Stimulated activated CD4-positive, alpha-beta T cell treated with anti-CD3 and anti-CD28 coated beads, Interleukin-1b, Interleukin-23, amount 100 ng/mL, for 1 hour (primary cell): ENCODE measurements around the gene AP2B1.
"Not testable (repeated sequence)": the region's sequence is repeated elsewhere in the genome, so short reads cannot be mapped to it uniquely, and the experiment has no call there.

Experiments
- DNase-seq, 2 donors: peaks; one replicate each; pipeline ENCODE4 v3.0.0-alpha.2; 2020; ENCODE audit warnings: low read depth in 2 of 2

The AP2B1 gene

DNA sequence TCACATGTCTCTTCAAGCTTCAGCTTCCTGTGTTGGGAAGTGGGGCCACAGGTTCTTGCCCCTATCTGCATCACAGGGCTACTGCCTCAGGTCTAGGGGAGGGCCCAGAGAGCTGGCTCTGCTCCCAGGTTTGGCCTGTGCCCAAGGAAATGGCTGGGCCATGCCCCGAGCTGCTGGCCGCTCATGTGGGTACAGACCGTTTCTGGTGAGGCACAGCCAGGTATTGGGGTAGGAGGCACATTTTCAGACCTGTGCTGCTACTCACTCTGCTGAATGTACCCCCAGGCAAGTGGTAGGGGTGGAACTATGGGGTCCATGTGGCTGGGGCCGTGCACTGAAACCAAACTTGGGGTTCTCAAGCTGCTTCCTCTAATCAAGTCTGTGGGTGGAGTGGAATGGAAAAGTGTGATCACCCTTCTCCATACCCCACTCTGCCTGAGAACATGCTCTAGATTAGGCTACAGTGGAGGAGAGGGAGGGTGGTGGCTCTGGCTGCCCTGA lies 161.3 kb downstream of the AP2B1 start:
- DNase-seq = no peak

DNA sequence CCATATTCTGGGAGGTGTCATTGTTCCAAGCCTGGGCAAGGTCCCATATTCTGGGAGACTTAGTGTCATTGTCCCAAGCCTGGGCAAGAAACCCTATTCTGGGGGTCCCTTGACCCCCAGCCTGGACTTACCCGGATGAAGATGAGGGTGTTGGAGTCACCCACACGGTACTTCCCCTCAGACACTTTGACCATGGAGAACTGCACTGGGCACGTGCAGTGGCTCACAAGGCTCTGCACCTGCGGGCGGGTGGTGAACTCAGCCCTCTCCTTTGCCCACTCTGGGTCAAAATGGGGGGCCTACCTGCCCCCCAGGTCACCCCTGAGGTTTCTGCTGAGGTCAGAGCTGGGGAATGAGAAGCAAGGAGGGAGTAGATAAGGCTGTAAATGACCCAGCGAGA lies 161.9 kb downstream of the AP2B1 start:
- no peak for DNase-seq

DNA sequence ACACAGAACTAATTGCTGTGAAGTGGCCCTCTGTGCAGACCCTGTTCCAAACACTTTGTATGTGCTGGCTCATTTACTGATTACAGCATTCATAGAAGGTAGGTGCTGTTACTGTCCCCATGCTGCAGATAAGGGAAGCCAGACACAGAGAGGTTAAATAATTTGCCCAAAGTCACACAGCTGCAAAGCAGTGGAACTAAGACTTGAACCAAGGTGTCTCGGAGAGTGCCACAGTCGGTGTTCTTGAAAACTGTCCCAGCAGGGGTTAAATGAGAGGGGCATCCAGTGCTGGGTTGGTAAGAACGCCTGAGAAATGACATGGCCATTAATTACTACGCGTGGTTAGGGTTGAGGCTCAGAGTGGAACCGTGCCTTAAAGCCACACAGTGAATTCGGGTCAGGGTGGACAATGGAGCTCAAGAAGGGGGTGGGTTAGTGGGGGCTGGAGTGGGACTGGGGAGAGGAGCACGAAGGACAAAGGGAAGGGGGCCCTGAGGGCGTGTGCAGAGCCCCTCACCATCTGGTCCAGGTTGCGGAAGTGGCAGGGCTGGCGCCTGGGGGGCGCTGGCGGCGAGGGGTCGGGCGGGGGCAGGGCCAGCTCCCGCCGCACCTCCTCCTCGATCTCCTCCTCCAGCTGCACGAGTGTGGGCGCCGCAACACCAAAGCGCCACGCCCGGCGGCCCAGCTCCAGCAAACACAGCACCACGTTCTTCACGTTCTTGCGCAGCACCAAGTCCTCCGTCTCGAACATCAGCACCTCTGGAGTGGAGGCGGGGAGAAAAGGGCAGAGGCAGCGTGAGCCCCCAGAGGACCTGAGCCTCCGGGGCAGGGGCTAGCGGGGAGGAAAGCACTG lies 162.7 kb downstream of the AP2B1 start:
- DNase-seq = no peak

DNA sequence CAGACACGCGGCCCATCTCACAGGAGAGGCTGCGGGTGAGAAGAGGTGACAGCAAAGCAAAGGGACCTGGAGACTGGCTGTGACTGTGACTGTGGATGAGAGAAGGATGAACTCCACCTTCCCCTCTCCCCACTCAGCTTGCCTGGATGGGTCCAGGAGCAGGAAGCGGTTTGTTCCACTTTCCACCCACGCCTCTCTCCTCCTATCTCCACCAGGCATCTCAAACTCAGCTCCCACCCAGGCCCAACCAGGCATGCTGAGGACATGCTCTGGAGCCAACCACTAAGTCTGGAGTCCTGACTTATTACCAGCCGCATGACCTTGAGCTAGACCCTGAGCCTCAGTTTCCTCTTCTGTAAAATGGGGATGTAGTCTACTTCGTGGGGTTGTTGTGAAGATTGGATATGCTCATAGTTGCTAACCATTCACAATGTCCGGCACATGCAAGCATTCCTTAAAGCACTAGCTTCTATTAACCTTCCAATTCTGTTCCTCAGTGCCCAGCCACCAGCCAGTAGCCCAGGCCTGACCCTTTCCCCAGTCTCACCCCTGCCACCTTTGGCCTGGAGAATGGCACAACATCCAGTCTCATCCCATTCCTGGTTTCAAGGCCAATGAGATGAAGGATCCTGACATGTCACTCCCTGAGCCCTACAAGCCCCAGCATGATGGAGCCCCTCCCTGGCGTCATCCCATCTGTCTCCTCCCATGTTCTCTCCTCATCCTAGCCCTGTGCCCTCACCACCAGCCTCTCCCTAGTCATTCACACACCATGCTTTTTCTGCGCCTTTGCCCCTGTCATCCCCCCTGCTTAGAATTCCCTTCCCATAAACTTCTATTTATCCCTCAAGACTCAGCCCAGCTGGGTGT lies 163.6 kb downstream of the AP2B1 start:
- no peak for DNase-seq

DNA sequence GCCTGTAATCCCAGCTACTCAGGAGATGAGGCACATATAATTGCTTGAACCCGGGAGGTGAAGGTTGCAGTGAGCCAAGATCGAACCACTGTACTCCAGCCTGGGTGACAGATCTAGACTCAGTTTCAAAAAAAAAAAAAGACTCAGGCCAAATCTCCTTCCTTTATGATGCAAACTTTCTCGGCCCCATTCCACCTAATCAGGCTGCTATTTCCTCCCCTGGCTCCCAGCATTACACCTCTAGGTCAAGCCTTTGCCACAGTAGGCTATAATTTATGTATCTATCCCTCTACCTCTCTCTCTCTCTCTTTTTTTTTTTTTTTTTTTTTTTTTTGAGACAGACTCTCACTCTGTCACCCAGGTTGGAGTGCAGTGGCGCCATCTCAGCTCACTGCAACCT lies 164.4 kb downstream of the AP2B1 start:
- not testable (repeated sequence) for DNase-seq

DNA sequence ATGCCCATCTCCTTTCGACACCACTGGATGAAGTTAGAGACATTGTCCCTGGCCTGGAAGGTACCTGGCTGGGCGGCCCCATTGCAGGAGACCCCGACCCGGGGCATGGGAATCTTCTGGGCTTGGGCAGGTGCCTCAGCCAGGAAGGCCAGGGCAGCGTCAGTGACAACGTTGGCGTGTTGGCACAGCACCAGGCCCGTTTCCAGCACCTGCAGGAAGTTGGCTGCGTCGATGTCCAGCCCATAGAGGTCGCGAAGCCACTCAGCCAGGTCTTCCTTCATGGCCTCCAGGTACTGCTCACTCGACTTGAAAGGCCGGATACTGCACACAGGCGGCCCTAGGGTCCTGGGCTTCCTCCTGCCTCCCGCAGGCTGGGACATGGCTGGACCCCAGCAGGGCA lies 165.3 kb downstream of the AP2B1 start:
- no peak for DNase-seq

DNA sequence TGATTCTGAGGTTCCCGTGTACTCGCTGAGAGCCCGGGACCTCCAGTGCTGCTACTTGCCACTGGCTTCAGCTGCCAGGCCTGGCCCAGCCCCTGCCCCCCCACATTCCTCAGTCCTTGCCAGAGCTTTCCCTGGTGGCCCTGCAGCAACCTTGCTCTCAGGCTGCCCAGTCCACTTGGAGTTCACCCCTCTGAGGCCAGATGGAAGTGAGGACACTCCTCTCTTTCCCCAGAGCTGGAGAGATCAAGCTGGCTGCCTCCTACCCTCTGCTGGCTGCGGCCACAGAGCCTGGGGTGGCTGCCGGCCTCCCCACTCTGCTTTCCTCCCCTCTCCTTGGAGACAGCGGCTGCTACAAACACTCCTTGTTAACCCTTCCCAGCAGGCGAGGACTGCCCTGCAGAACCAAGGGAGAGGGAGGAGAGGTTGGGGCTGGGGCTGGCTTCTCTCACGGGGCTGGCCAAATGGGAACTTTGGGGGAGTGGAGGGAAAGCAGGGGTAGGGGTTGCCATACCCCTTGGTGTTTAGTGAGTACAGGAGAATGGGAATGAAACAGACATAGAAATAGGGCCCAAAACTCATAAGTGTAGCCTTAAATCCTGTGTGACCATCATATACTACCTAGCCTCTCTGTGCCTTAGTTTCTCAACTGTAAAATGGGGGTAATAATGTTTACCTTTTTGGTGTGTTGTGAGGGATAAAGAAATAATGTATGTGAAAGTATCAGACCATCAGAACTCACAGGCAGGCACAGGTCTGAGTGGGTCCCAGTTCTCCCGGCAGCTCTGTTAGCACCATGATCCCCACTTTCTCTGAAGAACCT lies 166.0 kb downstream of the AP2B1 start, which contains the start of gene GAS2L2:
GAS2L2 (minus strand) TSS at position 295 of the 820 bp plus-strand sequence. CDS start 389 bp downstream, outside the sequence.
- DNase-seq = no peak

DNA sequence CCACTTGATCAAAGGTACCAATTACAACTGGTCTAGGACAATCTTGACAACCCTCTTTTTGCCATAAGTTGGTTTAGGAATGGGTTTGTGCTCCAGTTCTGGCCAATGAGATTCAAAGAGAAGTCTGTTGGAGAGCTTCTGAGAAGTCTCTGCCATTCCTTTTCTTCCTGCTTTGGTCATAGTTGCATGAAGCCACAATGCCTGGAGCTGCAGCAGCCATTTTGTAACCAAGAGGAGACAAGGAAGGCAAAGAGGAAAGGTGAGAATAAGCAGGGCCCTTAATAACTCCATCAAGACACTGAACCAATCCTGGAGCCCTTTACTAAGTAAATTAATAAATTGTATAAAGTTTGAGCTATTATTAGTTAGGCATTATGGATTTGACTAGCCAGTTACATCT lies 170.1 kb downstream of the AP2B1 start:
- DNase-seq = no peak

DNA sequence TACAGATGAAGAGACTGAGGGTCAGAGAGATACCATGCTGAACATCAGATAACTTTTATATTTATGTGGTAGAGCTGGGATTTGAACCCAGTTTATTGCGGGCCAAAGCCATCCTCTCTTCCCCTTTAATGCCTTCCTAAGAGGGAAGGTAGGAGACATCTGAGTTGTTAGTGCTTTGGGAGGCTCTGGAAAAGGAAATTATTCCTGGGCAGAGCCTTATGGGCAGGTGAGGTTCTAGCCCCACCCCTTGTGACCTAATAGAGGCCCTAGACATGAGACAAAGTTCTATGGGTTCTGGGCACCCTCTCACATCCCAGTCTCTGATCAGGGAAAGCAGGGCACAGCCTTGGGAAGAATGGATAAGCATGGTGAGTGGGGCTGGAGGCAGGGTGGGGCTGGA lies 173.5 kb downstream of the AP2B1 start, which contains the start of gene C17orf50:
C17orf50 (plus strand) TSS at position 301 of the 400 bp plus-strand sequence; CDS start at position 356, 55 bp downstream.
- DNase-seq = no peak

DNA sequence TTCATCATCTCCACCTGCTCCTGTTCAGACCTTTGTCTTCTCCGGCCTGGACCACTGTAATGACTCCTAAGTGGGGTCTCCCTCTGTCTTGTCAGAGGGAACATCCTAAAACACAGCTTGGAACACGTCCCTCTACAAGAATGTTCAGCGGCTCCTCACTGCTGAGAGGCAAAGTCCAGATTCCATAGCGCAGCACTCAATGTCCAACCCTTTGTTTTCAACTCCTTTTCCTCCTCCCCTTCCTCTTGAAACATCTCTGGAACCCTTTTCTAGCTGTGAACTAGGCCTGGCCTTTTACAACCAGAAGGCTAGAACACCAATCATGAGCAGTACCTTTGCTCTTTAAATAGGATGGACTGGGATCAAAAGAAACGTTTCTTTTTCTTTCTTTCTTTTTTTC lies 174.5 kb downstream of the AP2B1 start:
- DNase-seq = no peak

DNA sequence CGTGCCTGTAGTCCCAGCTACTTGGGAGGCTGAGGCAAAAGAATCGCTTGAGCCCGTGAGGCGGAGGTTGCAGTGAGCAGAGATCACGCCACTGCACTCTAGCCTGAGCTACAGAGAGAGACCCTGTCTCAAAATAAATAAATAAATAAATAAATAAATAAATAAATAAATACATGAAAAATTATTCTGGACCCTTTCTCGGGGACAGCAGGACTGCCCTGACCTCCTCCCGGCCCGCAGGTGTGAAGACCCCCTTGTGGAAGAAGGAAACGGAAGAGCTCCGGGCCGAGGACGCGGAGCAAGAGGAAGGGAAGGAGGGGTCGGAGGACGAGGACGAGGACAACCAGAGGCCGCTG lies 176.6 kb downstream of the AP2B1 start:
- no peak for DNase-seq

DNA sequence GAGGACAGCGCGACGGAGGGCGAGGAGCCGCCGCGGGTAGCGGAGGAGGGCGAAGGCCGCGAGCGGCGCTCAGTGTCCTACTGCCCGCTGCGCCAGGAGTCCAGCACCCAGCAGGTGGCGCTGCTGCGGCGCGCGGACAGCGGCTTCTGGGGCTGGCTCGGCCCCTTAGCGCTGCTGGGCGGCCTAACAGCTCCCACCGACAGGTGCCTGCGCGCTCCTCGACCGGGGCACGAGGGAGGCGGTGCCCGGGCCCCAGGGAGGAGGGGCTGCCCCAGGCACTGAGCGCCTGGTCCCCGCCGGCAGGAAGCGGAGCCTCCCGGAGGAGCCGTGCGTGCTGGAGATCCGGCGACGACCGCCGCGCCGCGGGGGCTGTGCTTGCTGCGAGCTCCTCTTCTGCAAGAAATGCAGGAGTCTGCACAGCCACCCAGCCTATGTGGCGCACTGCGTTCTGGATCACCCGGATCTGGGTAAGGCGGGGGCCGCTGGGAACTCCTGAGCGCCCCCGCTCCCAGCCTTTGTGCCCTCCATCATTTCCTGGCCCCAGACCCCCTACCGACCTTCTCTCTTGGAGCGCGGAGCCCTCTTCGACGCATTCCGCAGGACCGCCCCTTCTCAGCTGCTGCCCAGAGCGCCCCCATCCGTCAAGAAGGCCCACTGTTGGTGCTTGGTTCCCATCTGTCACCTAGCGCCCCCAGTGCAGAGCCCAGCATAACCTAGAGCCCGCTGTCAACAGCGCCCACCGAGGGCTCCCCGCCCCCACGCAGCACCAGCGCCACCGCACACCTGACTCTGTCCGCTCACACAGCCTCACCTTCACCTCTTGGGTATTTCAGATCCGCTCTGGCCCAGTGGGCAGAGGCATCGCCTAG lies 177.2 kb downstream of the AP2B1 start:
- DNase-seq = peak; percentile 74 to 77

DNA sequence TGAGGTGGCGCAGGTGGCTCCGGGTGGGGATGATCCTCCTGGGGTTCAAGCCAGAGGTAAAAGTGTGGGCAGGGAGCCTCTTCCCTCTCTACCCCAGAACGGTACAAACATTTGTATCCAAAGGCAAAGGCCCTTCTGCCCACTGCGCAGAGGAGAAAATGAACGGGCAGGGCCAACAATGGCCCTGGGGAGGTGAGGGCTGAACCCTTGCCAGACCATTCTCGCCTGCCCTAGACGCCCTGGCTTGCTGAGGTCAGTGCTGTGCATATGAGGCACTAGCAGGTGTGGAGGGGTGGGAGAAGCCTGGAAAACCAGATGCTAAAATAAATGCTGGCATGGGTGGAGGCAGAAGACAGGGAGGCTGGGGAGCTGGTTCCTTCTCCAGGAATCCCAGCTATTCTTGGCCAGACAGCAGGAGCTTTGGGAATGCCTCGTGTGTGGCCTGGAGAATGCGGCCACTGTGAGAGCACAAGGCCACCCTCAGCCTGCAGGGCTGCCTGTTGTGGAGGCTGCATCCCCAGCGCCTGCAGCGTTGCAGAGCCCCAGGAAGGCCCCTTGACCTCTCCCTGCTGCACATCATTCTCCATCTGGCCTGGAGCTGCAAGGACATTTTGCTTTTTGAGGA lies 178.1 kb downstream of the AP2B1 start:
- no peak for DNase-seq

DNA sequence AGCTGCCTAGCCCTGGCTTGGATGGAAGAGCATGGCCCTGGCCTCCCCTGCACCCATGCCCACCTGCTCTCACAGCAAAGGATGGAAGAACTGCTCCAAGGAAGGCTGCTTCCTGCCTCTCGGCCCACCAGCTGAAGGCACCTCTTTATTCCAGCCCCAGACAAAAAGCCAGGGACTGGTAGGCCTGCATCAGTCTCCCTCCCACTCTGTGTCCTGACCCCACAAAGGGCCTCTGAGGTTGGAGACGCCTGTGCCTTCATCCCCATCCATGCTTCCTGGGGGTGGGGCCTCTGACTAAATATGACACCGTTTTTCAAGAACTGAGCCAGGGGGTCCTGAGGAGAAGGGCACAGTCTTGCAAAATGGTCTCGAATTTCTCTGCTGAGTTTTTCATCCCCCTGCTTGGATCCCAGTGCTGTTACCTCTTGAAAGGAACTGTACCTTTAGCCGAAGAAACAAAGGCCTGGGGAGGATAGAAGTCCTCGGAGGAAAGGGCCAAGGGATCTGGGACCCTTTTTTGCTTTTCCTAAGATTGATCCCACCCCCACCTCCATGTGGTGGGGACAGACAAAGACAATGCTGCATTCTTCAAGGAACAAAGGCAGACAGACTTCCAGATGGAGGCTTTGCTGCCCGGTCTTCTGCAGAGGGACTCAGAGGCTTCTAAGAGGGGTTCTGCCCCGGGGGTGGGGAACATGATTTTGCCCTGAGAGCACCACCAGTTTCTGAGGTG lies 178.8 kb downstream of the AP2B1 start:
- DNase-seq = no peak

DNA sequence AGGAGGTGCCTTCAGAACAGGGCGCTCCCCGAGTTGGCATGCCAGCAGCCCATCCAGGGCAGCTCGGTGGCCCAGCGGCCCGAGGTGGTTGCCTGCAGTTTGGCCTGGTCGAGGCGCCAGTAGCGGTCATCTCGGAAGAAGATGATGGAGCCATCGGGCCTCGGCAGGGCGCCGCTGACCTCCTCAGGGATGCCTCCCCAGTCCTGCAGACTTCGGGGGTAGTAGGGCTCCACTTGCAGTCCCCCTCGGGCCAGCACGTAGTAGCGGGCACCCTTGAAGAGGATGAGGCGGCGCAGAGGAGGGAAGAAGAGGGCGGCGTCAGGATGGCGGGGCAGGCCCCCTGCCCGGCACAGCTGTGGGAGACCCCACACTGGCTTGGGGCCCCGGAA lies 179.4 kb downstream of the AP2B1 start:
- no peak for DNase-seq

DNA sequence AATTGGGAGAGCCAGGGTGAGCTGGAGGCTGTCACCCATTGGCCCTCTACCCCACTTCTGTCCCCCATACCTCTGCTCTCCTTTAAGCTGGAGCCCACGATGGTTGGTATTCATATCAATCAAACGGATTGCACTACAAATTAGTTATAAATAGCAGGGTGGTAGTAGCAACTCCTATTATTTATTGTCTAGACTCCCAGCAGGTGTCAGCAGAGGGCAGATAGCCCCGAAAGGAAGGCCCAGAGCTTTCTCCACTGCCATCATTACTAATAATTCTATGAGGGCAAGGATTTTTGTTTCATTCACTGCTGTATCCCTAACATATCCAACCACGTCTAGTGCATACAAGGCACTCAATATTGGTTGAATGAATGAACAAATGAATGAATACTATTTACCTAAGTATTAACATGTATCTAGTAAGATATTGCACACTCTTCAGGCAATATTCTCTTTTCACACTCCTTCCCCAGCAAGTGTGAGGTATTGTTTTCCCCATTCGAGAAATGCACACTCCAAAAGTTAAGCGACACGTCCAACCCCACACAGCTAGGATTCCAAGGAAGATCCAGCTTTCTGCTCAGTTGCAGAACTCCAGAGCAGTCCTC lies 179.9 kb downstream of the AP2B1 start:
- DNase-seq = peak in 1 of 2 donors; percentile 7

DNA sequence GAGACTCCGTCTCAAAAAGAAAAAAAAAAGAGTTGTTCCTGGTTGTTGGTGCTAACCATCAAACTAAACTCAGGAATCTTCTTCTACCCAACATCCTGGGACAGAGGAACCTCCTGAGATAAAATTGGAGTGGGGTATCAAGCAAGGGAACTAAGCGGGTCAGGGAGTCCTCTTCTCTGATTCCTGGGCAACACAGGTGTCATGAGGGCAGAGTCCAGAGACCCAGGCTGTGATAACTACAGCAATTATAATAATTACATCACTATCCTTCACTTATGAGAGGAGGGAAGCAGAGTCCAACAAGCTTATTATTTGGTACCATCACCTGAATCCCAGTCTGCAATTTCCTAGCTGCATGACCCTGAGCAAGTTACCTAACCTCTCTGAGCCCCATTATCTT lies 181.7 kb downstream of the AP2B1 start:
- DNase-seq = no peak

DNA sequence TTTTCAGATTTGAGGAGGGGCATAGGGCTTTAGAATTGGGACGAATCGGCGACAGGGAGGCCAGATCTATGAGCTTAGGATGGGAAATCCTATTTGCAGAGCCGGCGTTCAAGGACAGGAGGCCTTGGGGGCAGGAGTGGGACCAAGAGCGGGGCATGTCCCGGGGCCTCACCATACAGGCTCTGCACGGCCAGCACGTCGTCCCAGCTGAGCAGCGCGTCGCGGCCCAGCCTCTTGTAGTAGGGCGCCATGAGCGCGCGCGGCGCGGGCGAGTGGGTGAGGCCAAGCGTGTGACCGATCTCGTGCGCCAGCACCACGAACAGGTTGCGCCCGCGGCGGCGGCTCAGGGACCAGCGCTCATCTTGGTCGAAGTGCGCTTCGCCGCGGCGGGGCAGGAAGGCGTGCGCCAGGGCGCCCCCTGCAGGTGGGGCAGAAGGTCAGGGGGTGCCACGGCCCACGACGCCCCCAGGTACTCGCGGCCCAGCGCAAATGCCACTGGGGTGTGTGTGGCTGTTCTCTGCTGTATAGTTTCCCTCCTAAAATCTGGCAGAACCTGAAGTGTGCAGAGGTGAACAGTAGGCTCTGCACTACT lies 182.9 kb downstream of the AP2B1 start:
- DNase-seq = no peak

DNA sequence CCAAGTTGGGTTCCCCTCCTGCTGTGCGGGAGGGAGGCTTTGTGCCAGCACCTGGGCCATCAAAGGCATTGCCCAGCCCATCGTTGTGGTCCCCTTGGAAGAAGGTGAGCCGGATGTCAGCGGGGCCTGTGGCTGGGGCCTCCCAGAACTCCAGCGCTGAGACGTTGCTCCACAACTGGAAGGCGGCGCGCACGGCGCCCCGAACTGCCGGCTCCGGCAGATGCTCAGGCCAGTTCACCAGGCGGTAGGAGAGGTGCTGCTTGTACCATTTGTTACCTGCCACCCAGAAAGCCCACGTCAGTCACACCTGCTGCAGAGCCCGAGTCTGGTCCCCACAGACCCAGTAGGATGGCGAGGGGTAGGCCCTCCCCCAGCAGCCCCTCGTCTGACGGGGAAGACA lies 186.0 kb downstream of the AP2B1 start:
- no peak for DNase-seq
